ENCODE data around the gene CTNND2. TPM values are rescaled to one million over a fixed set of nuclear protein-coding genes. Genes with fewer than 3 reads are reported as not detected.
"Not testable (repeated sequence)": the region's sequence is repeated elsewhere in the genome, so short reads cannot be mapped to it uniquely, and the experiment has no call there.

CTNND2 gene
- total RNA-seq, 2 donors from 2014 or later: 0.82 to 0.95 TPM

- DNase-seq (no peak), ATAC-seq (no peak)
- intact Hi-C loops (cut with DNase I, micrococcal nuclease): no loop called here
Measured at GRCh38 chr5:11139217-11139865, 764.9 kb downstream of the CTNND2 start.

- ATAC-seq: no peak
Measured at GRCh38 chr5:11130131-11130530, 774.1 kb downstream of the CTNND2 start.

GRCh38 chr5:11128021-11128420 lies 776.2 kb downstream of the CTNND2 start:
- ATAC-seq (no peak), DNase-seq (no peak)
- intact Hi-C loops (cut with DNase I, micrococcal nuclease): no loop called here

More at GRCh38 chr5:11130131-11130530, 774.1 kb downstream of the CTNND2 start:
- intact Hi-C loops (cut with DNase I, micrococcal nuclease): no loop called here
- no peak for DNase-seq

- ATAC-seq (no peak), DNase-seq (no peak)
- intact Hi-C loops (cut with DNase I, micrococcal nuclease): no loop called here
Measured at GRCh38 chr5:11126844-11127243, 777.4 kb downstream of the CTNND2 start.

GRCh38 chr5:11121885-11122284 lies 782.4 kb downstream of the CTNND2 start:
- intact Hi-C loops (cut with DNase I, micrococcal nuclease): no loop called here
- DNase-seq (no peak), ATAC-seq (no peak)

- intact Hi-C loops (cut with DNase I, micrococcal nuclease): no loop called here
- DNase-seq: no peak
- no peak for ATAC-seq
Measured at GRCh38 chr5:11110128-11110527, 794.1 kb downstream of the CTNND2 start.

- DNase-seq (no peak), ATAC-seq (no peak)
- intact Hi-C loops (cut with DNase I, micrococcal nuclease): no loop called here
Measured at GRCh38 chr5:11105696-11106095, 798.5 kb downstream of the CTNND2 start.

GRCh38 chr5:11104651-11105112 lies 799.6 kb downstream of the CTNND2 start:
- no peak for DNase-seq
- no peak for ATAC-seq
- intact Hi-C loops (cut with DNase I, micrococcal nuclease): no loop called here

GRCh38 chr5:11104210-11104609 lies 800.0 kb downstream of the CTNND2 start:
- no peak for DNase-seq
- no peak for ATAC-seq
- intact Hi-C loops (cut with DNase I, micrococcal nuclease): no loop called here

- DNase-seq (no peak), ATAC-seq (no peak)
- intact Hi-C loops (cut with DNase I, micrococcal nuclease): no loop called here
Measured at GRCh38 chr5:11084111-11084510, 820.1 kb downstream of the CTNND2 start.

- DNase-seq: no peak
- no peak for ATAC-seq
- intact Hi-C loops (cut with DNase I, micrococcal nuclease): no loop called here
Measured at GRCh38 chr5:11082404-11082945, 821.8 kb downstream of the CTNND2 start.

- ATAC-seq: no peak
- intact Hi-C loops (cut with DNase I, micrococcal nuclease): no loop called here
Measured at GRCh38 chr5:11076945-11077613, 827.2 kb downstream of the CTNND2 start.

GRCh38 chr5:11075035-11075805 lies 829.0 kb downstream of the CTNND2 start:
- no peak for ATAC-seq
- no peak for DNase-seq
- intact Hi-C loops (cut with DNase I, micrococcal nuclease): no loop called here

More at GRCh38 chr5:11076945-11077613, 827.2 kb downstream of the CTNND2 start:
- no peak for DNase-seq

GRCh38 chr5:11072568-11072967 lies 831.7 kb downstream of the CTNND2 start:
- DNase-seq: no peak
- ATAC-seq: no peak
- intact Hi-C loops (cut with DNase I, micrococcal nuclease): no loop called here

GRCh38 chr5:11072076-11072475 lies 832.2 kb downstream of the CTNND2 start:
- intact Hi-C loops (cut with DNase I, micrococcal nuclease): no loop called here
- DNase-seq (no peak), ATAC-seq (no peak)

- ATAC-seq (no peak), DNase-seq (no peak)
- intact Hi-C loops (cut with DNase I, micrococcal nuclease): no loop called here
Measured at GRCh38 chr5:11069041-11069440, 835.2 kb downstream of the CTNND2 start.

GRCh38 chr5:11065723-11066122 lies 838.5 kb downstream of the CTNND2 start:
- DNase-seq; ATAC-seq; intact Hi-C loops (cut with DNase I, micrococcal nuclease): not testable (repeated sequence)

GRCh38 chr5:11064763-11065450 lies 839.3 kb downstream of the CTNND2 start:
- intact Hi-C loops (cut with DNase I, micrococcal nuclease): no loop called here
- DNase-seq (no peak), ATAC-seq (no peak)

GRCh38 chr5:11062397-11062796 lies 841.8 kb downstream of the CTNND2 start:
- intact Hi-C loops (cut with DNase I, micrococcal nuclease): no loop called here
- DNase-seq (no peak), ATAC-seq (no peak)

All from left colon (tissue), 2 donors.